PC-3 (cell line): ENCODE results near the gene PPP1R13B. TPM values are rescaled to one million over a fixed set of nuclear protein-coding genes. Genes with fewer than 3 reads are reported as not detected.

Experiments
- ATAC-seq: fragments of 200-7000 bp; cut with Tn5 transposase; 2 replicates; pipeline ENCODE4 v1.9.1; 2020; ENCODE audit warnings: mild to moderate bottlenecking, moderate library complexity
- BruUV-seq: library from RNA; stranded (reverse); fragments of 400-500 nt; replicated peaks from 2 replicates; lab custom pipeline; 2021; lab: Mats Ljungman, UMichigan
- CTCF ChIA-PET: fragments of 300-600 bp; sonication (Branson Sonifier 250); formaldehyde crosslinking; loops from one replicate; lab custom pipeline; 2022; ENCODE audit warnings: antibody characterized with exemption; lab: Charles Lee
- POLR2A ChIA-PET: fragments of 300-600 bp; sonication (Branson Sonifier 250); formaldehyde crosslinking; loops from one replicate; lab custom pipeline; 2022; ENCODE audit warnings: antibody characterized with exemption; ENCODE audit not compliant: unreplicated experiment; lab: Charles Lee
- DNase-seq: peaks from one replicate; pipeline ENCODE4 v3.0.0-alpha.2; 2015
- H2AFZ ChIP-seq: fragments of 300-600 bp; sonication (generic); 2 replicates; pipeline ENCODE4 v1.6.0; 2016; ENCODE audit warnings: antibody characterized with exemption, low read length
- H3F3A ChIP-seq: fragments of 300-600 bp; sonication (generic); one replicate; pipeline ENCODE4 v1.6.0; 2017; ENCODE audit warnings: antibody characterized with exemption, low read length, control low read depth, mild to moderate bottlenecking; ENCODE audit not compliant: unreplicated experiment
- H3K27ac ChIP-seq: fragments of 300-600 bp; sonication (generic); 2 replicates; pipeline ENCODE4 v1.5.1; 2016; ENCODE audit warnings: mild to moderate bottlenecking, low read length
- H3K27me3 ChIP-seq: fragments of 300-600 bp; sonication (generic); 2 replicates; pipeline ENCODE4 v1.6.1; 2016; ENCODE audit warnings: low read length, mixed read lengths
- H3K36me3 ChIP-seq: fragments of 300-600 bp; sonication (generic); 2 replicates; pipeline ENCODE4 v1.6.1; 2016; ENCODE audit warnings: low read depth, mixed run types, low read length, mixed read lengths
- H3K4me1 ChIP-seq: fragments of 300-600 bp; sonication (generic); 2 replicates; pipeline ENCODE4 v1.5.1; 2016; ENCODE audit warnings: low read length; ENCODE audit not compliant: insufficient read depth
- H3K4me2 ChIP-seq: fragments of 300-600 bp; sonication (generic); 2 replicates; pipeline ENCODE4 v1.6.0; 2016; ENCODE audit warnings: low read length
- H3K4me3 ChIP-seq: fragments of 300-600 bp; sonication (generic); 2 replicates; pipeline ENCODE4 v1.5.1; 2016; ENCODE audit warnings: mild to moderate bottlenecking, low read length, mixed read lengths
- H3K79me2 ChIP-seq: fragments of 300-600 bp; sonication (generic); 2 replicates; pipeline ENCODE4 v1.6.1; 2017; ENCODE audit warnings: low read length, mixed read lengths
- H3K9ac ChIP-seq: fragments of 300-600 bp; sonication (generic); 2 replicates; pipeline ENCODE4 v1.6.0; 2016; ENCODE audit warnings: mild to moderate bottlenecking, low read length
- H3K9me2 ChIP-seq: fragments of 300-600 bp; sonication (generic); replicated peaks from 2 replicates; pipeline ENCODE4 v1.6.1; 2016; ENCODE audit warnings: mixed run types, low read length, mixed read lengths
- H3K9me3 ChIP-seq: fragments of 300-600 bp; sonication (generic); 2 replicates; pipeline ENCODE4 v1.6.1; 2016; ENCODE audit warnings: low read length, mixed read lengths
- H4K20me1 ChIP-seq: fragments of 300-600 bp; sonication (generic); 2 replicates; pipeline ENCODE4 v1.6.1; 2016; ENCODE audit warnings: low read length, mixed read lengths
- CTCF ChIP-seq: fragments of 300-600 bp; sonication (generic); conservative IDR thresholded peaks from 2 replicates; pipeline ENCODE4 v1.5.1; 2017; ENCODE audit warnings: antibody characterized with exemption, low read depth, mild to moderate bottlenecking, low read length
- EZH2 ChIP-seq: fragments of 300-600 bp; sonication (generic); IDR thresholded peaks from one replicate; pipeline ENCODE4 v1.6.1; 2017; ENCODE audit warnings: antibody characterized with exemption, mild to moderate bottlenecking, low read length; ENCODE audit not compliant: unreplicated experiment
- EZH2phosphoT487 ChIP-seq: fragments of 300-600 bp; sonication (generic); IDR thresholded peaks from 2 replicates; pipeline ENCODE4 v1.6.1; 2018; ENCODE audit warnings: mild to moderate bottlenecking, antibody characterized with exemption, low read length, borderline replicate concordance
- intact Hi-C: fragments of 100-400 bp; cut with micrococcal nuclease; formaldehyde crosslinking; loops from 2 replicates; pipeline ENCODE4 v1.9.0; 2023
- total RNA-seq: library from RNA; depleted of rRNA; stranded (reverse); fragments of >200 nt; gene quantifications from 2 replicates; pipeline ENCODE4 v1.2.3, GENCODE V29; 2014

PPP1R13B gene
- total RNA-seq, 1 experiment from 2014 or later, result 13.0 TPM

- Histone ChIP-seq H4K20me1 (no peaks in the 10 kb centered on the region), H2AFZ (no peak overlapping the region), H3K4me2 (no peak overlapping the region), H3K4me3 (no peak overlapping the region), H3K9me3 (no peaks in the 10 kb centered on the region), H3K4me1 (0 out of 2 replicates have a peak, but pooled peaks cover 3% of the 10 kb centered on the region), H3K27ac (no peak overlapping the region), H3K79me2 (no peaks in the 10 kb centered on the region), H3K27me3 (no peaks in the 10 kb centered on the region), H3F3A (no peaks in the 10 kb centered on the region), H3K9ac (no peak overlapping the region), H3K9me2 (no peaks in the 10 kb centered on the region), H3K36me3 (no peaks in the 10 kb centered on the region)
- ChIA-PET CTCF (no interaction called here), POLR2A (no interaction called here)
- ATAC-seq (no peak), DNase-seq (no peak)
- TF ChIP-seq CTCF, result no peak
- no peak for TF ChIP-seq EZH2phosphoT487
- no peak for TF ChIP-seq EZH2
- BruUV-seq, result no TSS peak
- intact Hi-C loops, result no loop called here
These were observed 43.7 kb upstream of the PPP1R13B start for GRCh38 chr14:103890821-103891666.

- intact Hi-C loops, result no loop called here
- TF ChIP-seq CTCF (no peak), EZH2phosphoT487 (no peak), EZH2 (no peak)
- no peaks in the 10 kb centered on the region for H3F3A ChIP-seq
- H4K20me1 ChIP-seq, result no peaks in the 10 kb centered on the region
- H3K36me3 ChIP-seq, result no peaks in the 10 kb centered on the region
- H3K4me2 ChIP-seq, result no peak overlapping the region
- H3K79me2 ChIP-seq, result no peaks in the 10 kb centered on the region
- H3K4me1 ChIP-seq, result 0 out of 2 replicates have a peak, but pooled peaks cover 3% of the 10 kb centered on the region
- CTCF ChIA-PET, result no interaction called here
- DNase-seq, result no peak
- no peaks in the 10 kb centered on the region for H3K9me2 ChIP-seq
- no peak overlapping the region for H3K27ac ChIP-seq
- H2AFZ ChIP-seq, result no peak overlapping the region
- H3K4me3 ChIP-seq, result no peak overlapping the region
- no peak for ATAC-seq
- H3K9me3 ChIP-seq, result no peaks in the 10 kb centered on the region
- no peaks in the 10 kb centered on the region for H3K27me3 ChIP-seq
- POLR2A ChIA-PET, result no interaction called here
- BruUV-seq, result no TSS peak
- H3K9ac ChIP-seq, result no peak overlapping the region
These were observed 42.6 kb upstream of the PPP1R13B start for GRCh38 chr14:103890052-103890371.
